ENCODE data around the gene RBCK1.

RBCK1 gene

DNA sequence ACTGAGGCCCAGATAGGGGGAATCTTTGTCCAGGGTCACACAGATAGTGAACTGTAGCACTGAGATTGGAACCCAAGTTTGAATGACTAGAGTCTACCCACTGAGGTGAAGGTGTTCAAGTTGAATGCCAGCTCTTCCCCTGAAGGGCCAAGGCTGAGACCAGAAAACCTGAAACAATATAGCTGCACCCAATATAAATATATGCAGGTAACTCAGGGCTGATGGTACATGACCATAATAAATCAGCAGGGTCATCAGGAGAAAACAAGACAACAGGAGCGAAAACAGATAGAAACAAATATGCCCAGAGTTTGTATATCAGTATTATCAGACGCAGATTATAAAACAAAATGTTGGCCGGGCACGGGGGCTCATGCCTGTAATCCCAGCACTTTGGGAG lies 4.0 kb upstream of the RBCK1 start:
- no peak for DNase-seq (ENCODE audit: extremely low spot score)
- CTCF ChIA-PET: interaction anchor here (1.4 to 2.3 kb wide), 3 partner anchors 9 to 50 kb away, joined by 4 to 9 read pairs (median 7); no protein-coding TSS in a partner anchor
- TF ChIP-seq, protein P1, sequence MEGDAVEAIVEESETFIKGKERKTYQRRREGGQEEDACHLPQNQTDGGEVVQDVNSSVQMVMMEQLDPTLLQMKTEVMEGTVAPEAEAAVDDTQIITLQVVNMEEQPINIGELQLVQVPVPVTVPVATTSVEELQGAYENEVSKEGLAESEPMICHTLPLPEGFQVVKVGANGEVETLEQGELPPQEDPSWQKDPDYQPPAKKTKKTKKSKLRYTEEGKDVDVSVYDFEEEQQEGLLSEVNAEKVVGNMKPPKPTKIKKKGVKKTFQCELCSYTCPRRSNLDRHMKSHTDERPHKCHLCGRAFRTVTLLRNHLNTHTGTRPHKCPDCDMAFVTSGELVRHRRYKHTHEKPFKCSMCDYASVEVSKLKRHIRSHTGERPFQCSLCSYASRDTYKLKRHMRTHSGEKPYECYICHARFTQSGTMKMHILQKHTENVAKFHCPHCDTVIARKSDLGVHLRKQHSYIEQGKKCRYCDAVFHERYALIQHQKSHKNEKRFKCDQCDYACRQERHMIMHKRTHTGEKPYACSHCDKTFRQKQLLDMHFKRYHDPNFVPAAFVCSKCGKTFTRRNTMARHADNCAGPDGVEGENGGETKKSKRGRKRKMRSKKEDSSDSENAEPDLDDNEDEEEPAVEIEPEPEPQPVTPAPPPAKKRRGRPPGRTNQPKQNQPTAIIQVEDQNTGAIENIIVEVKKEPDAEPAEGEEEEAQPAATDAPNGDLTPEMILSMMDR (IDR thresholded peaks at IDR 0.05; ENCODE audit: control extremely low read depth, extremely low read depth, low read depth, missing control alignments): no peak
- POLR2A ChIA-PET: no interaction called here

DNA sequence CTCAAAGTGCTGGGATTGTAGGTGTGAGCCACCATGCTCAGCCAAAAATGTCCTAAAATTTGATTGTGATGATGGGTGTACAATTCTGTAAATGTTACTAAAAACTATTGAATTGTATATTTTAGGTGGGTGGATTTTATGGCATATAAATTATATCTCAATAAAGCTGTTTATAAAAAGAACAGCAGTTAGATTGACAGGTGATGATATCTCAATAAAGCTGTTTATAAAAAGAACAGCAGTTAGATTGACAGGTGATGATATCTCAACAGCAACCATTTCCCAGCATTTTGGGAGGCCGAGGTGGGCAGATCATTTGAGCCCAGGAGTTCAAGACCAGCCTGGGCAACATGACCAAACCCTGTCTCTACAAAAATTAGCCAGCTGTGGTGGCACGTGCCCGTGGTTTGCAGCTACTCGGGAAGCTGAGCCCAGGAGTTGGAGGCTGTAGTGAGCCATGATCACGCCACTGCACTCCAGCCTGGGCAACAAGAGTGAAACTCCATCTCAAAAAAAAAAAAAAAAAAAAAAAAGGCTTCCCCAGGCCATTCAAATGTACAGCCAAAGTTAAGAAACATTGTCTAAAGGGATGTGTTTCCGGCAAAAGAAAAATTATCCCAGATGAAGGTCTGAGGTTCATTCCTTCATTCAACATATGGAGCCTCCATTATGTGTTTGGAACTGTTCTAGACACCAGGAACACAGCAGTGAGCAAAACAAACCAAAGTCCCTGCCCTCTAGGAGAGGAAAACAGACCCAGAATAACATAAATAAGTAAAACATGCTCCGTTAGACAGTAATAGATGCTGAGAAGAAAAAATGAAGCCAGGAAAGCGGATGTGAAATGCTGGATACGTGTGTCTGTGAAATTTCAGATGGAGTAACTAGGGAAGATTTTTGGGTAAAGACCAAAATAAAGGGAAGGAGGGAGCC lies 1.6 kb upstream of the RBCK1 start:
- ChIA-PET POLR2A (interaction anchor here (1.4 kb wide), 1 partner anchor 8 kb away, joined by 9 read pairs; no protein-coding TSS in a partner anchor), CTCF (interaction anchor here (0.8 to 1.8 kb wide), 23 partner anchors 11 to 134 kb away, joined by 3 to 9 read pairs (median 4); partner anchors contain the start of gene TRIB3)
- DNase-seq (ENCODE audit: extremely low spot score): no peak
- TF ChIP-seq, protein P1 (IDR thresholded peaks at IDR 0.05; ENCODE audit: control extremely low read depth, extremely low read depth, low read depth, missing control alignments): no peak

DNA sequence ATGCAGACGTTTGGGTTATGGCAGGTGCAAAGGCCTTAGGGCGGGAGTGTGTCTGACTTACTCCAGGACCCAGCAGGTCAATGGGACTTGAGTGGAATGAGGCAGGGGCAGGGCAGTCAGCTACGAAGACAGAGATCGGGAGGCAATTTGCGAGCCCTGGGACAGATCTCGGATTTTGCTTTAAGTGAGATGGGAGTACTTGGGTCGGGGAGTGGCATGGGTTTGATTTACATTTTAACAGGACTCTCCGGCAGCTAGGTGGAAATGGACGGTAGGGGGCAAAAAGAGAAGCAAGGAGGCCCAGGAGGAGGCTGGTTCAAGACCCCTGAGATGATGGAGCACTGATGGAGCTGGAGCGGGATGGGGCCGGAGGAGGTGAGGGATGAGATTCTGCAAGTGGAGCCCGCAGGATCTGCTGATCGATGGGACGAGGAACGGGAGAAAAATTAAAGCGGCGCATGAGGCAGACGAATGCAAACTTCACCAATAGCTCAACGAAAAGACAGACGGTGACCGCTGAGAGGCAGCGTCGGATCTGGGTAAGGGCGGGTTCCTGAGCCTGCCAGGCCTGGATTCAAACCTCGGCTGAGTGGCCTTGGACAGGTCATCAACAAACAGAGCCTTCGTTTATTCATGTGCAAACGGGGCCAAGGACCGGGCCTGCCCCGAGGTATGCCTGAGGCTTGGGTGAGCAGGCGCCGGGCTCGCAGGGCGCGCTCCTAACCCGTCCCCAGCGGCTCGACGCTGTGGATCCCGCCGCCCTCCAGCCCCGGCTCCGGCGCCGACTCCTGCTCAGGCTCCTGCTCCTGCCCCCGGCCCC lies 756 bp upstream of the RBCK1 start:
- peak; percentile 92 for DNase-seq (ENCODE audit: extremely low spot score)
- TF ChIP-seq, protein P1 (IDR thresholded peaks at IDR 0.05; ENCODE audit: control extremely low read depth, extremely low read depth, low read depth, missing control alignments): peak; percentile 34
- ChIA-PET CTCF (interaction anchor here (0.8 to 1.8 kb wide), 23 partner anchors 8 to 133 kb away, joined by 3 to 9 read pairs (median 4); partner anchors contain the start of gene TRIB3), POLR2A (interaction anchor here (1.4 kb wide), 1 partner anchor 9 kb away, joined by 9 read pairs; no protein-coding TSS in a partner anchor)

DNA sequence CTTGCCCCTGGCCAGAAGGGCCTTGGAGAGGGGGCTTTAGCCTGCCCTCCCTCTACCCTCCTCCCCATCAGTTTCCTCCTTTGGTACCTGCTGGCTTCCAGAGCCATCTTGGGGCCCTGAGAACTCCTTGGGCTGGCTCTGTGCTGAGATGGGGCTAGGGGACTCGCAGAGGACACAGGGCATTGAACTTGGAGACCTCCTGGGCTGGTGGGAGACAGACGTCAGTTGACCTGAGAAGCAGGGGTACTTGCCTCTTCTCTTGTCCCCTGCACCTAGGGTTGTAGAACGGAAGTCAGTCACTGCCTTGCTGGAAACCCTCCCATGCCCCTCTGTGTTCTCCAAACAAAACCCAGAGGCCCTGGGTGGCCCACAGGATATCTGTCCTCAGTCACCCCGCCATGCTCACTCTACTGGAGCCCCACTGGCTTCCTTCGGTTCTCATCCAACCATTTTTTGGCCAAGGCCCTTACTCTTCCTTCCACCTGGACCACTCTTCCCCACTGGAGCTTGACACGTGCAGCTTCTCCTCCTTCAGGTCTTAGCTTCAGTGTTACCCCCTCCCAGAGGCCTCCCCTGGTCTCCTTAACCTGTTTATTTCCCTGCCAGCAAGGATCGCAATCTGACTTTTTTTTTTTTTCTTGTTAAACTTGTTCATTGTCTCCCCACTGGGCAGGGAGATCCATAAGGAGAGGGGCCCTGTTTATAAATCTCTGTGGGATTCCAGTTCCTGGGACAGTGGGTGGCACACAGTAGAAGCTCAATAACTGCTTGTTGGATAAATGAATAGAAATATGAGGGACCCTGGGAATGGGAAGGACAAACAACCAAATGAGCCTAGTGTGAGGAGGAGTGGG lies 971 bp downstream of the RBCK1 start:
- TF ChIP-seq, protein P1 (IDR thresholded peaks at IDR 0.05; ENCODE audit: control extremely low read depth, extremely low read depth, low read depth, missing control alignments): no peak
- no peak for DNase-seq (ENCODE audit: extremely low spot score)
- CTCF ChIA-PET: interaction anchor here (1.6 to 1.8 kb wide), 3 partner anchors 55 to 236 kb away, joined by 4 to 7 read pairs (median 6); no protein-coding TSS in a partner anchor
- POLR2A ChIA-PET: interaction anchor here (0.7 kb wide), 1 partner anchor 21 kb away, joined by 3 read pairs; no protein-coding TSS in a partner anchor

DNA sequence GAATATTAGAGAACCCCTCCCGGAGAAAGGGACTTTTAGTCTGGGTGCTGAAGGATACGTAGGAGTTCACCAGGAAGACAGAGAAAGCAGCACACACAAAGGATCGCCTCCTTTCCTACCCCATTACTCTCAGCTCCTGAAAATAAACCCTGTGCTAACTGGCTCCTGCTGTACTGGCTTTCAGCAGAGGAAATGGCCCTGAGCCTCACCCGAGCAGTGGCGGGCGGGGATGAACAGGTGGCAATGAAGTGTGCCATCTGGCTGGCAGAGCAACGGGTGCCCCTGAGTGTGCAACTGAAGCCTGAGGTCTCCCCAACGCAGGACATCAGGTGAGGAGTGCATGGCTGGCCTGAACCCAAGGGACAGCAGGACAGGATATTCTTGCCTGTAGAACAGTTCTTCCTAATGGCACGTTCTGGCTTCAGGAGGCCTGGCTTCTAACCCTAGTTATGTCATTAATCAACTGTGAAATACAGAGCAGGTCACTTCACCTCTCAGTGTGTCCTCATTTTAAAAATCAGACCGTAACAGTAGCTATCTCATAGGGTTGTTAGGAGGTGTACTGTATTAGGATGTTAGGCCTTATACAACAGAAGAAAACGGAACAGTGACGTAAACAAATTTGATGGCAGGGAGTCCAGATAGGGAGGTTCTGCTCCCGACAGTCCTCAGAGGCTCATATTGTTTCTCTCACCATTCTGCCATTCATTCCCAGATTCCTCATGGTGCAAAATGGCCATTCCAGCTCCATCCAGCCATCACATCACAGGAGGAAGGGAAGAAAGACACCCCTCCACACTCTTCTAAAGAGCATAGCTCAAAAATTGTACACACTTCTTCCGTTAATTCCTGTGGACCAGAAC lies 1.8 kb downstream of the RBCK1 start:
- POLR2A ChIA-PET: interaction anchor here (0.7 kb wide), 1 partner anchor 22 kb away, joined by 3 read pairs; no protein-coding TSS in a partner anchor
- DNase-seq (ENCODE audit: extremely low spot score): no peak

More for the DNA sequence above, 1.8 kb downstream of the RBCK1 start:
- CTCF ChIA-PET: interaction anchor here (1.6 to 1.8 kb wide), 3 partner anchors 56 to 235 kb away, joined by 4 to 7 read pairs (median 6); no protein-coding TSS in a partner anchor
- TF ChIP-seq, protein P1 (IDR thresholded peaks at IDR 0.05; ENCODE audit: control extremely low read depth, extremely low read depth, low read depth, missing control alignments): no peak

All from GM10248 (cell line).